ENCODE measurements around the gene MARK2.

GRCh38 chr11:63835158-63835545 is 3.8 kb upstream of the MARK2 start:
- TF ChIP-seq, protein P1, sequence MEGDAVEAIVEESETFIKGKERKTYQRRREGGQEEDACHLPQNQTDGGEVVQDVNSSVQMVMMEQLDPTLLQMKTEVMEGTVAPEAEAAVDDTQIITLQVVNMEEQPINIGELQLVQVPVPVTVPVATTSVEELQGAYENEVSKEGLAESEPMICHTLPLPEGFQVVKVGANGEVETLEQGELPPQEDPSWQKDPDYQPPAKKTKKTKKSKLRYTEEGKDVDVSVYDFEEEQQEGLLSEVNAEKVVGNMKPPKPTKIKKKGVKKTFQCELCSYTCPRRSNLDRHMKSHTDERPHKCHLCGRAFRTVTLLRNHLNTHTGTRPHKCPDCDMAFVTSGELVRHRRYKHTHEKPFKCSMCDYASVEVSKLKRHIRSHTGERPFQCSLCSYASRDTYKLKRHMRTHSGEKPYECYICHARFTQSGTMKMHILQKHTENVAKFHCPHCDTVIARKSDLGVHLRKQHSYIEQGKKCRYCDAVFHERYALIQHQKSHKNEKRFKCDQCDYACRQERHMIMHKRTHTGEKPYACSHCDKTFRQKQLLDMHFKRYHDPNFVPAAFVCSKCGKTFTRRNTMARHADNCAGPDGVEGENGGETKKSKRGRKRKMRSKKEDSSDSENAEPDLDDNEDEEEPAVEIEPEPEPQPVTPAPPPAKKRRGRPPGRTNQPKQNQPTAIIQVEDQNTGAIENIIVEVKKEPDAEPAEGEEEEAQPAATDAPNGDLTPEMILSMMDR (optimal IDR thresholded peaks at IDR 0.05 in 1 of 3, IDR thresholded peaks at IDR 0.05 in 1 of 3, conservative IDR thresholded peaks at IDR 0.05 in 1 of 3; ENCODE audit: extremely low read depth in 1 of 3, insufficient read depth in 2 of 3, low read length in 3 of 3), result no peak
- no peak for TF ChIP-seq EZH2 (IDR thresholded peaks at IDR 0.05; ENCODE audit: low read length)

All from keratinocyte (primary cell).